Testis (tissue), 5 donors: Measurements from ENCODE around the gene PTGDR2. TPM values are rescaled to one million over a fixed set of nuclear protein-coding genes. Genes with fewer than 3 reads are reported as not detected.

ENCODE experiments used
- DNase-seq: peaks from one replicate; pipeline ENCODE4 v3.0.0-alpha.2; 2019
- H3K27ac ChIP-seq, 2 donors: fragments of 200-600 bp; sonication (generic); one replicate each; pipeline ENCODE4 v1.5.1; 2019
- H3K27me3 ChIP-seq: fragments of 200-600 bp; sonication (generic); one replicate; pipeline ENCODE4 v1.5.1; 2019
- H3K36me3 ChIP-seq: fragments of 200-600 bp; sonication (generic); one replicate; pipeline ENCODE4 v1.5.1; 2017; ENCODE audit warnings: low read depth; ENCODE audit errors: missing control alignments
- H3K4me1 ChIP-seq: fragments of 200-600 bp; sonication (generic); one replicate; pipeline ENCODE4 v1.5.1; 2019
- H3K4me3 ChIP-seq, 2 donors: fragments of 200-600 bp; sonication (generic); one replicate each; pipeline ENCODE4 v1.5.1; 2017 to 2019
- H3K9me3 ChIP-seq: fragments of 200-600 bp; sonication (generic); one replicate; pipeline ENCODE4 v1.5.1; 2017
- CTCF ChIP-seq, 3 experiments: fragments of 450-650 bp in 2 of 3; fragments of 200-600 bp in 1 of 3; sonication (generic) in 1 of 3; IDR thresholded peaks; one replicate each; pipeline ENCODE4 v1.5.1; 2016 to 2019; ENCODE audit warnings: antibody characterized with exemption in 3 of 3, mild to moderate bottlenecking in 2 of 3, moderate library complexity in 1 of 3
- POLR2A ChIP-seq: fragments of 450-650 bp; IDR thresholded peaks from one replicate; pipeline ENCODE4 v1.6.1; 2017; ENCODE audit warnings: antibody characterized with exemption, mild to moderate bottlenecking, moderate library complexity
- WGBS, 2 donors: methylation state at CpG; one replicate each; pipeline ENCODE4 v1.1.5; 2018; 5-methylcytosine and 5-hydroxymethylcytosine counted together
- intact Hi-C: fragments of 100-400 bp; cut with DNase I; formaldehyde crosslinking; loops from one replicate; pipeline ENCODE4 v1.15.1; 2023; ENCODE audit warnings: low total_unique reads
- long read RNA-seq, 2 donors: transcript quantifications; one replicate each; lab custom pipeline, GENCODE V29; 2026
- polyA plus RNA-seq: library from polyadenylated mRNA; stranded (reverse); fragments of 350-450 nt; fragmentation: Illumina TruSeq; extraction: RNeasy Lipid Tissue Mini Kit (QIAGEN cat#74804); gene quantifications from one replicate; pipeline ENCODE4 v1.2.3, GENCODE V29; 2014; ENCODE audit warnings: low read depth, low replicate concordance; ENCODE audit not compliant: insufficient read depth
- total RNA-seq, 2 donors: library from RNA; depleted of rRNA; stranded (reverse); fragments of >200 nt; gene quantifications; one replicate each; pipeline ENCODE4 v1.2.3, GENCODE V29; 2016

PTGDR2 gene
- 1 to 10 TPM in 1 of 2 donors, under 1 TPM in 1; 0.81 to 1.5 TPM for total RNA-seq
- polyA plus RNA-seq = 0.28 TPM
- long read RNA-seq, donor 1 = 0 reads
- long read RNA-seq, donor 2 = 0 reads

DNA sequence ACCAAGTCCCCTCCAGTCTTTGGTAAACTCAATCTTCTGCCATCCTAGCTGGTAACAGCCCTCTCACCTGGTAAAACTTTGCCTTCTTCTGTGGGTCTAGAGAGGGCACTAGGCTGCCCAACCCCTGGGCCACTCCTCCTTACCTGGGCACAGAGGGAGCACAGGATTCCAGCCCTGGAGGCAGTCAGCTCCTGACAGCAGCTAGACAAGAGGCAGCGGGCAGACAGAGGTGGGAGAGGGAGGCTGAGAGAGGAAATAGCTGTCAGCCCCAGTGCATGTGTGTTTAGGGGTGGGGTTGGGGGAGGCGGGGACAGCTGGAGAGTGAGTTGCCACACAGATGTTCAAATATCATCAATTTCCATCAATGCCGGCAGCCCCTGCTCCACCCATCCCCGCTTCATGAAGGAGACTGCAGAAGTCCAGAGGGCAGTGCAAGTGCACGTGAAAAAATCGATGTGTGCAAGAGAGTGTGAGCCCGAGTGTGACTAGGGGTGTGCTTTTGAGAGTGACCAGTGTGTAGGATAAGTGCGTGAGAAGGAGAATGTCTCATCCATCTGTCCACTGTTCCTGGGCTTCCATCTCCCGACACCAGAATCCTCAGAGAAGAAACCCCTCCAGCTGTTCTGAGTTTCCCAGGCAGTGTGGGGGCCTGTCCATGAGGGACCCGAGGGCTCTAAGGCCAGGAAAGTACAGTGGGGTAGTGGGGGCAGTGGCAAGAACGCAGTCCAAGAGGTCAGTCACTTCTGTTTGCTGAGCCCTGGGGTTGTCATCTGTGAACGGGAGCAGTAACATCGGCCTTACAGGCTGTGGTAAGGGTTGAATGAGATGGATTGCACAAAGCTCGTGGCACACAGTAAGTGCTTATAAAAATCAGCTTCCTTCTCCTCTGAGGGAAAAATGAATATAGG lies at the start of gene PTGDR2:
TSS of gene PTGDR2 (minus strand) at position 225 of the 908 bp plus-strand sequence. CDS start 2,228 bp downstream, outside the sequence.
- H3K4me3 ChIP-seq = no peak within 1 kb of the TSS
- no peak for TF ChIP-seq CTCF (IDR thresholded peaks at IDR 0.05)
- TF ChIP-seq POLR2A = no peak
- no peaks in the 10 kb centered on the region for H3K4me1 ChIP-seq
- no peak within 1 kb of the TSS for H3K27ac ChIP-seq
- H3K27me3 ChIP-seq = no peaks in the 10 kb centered on the region
- intact Hi-C loops = no loop called here
- no peak for DNase-seq
- WGBS, 2 donors = 76 to 84% methylated on average over 14 of the region's 14 CpGs
- no peaks in the 10 kb centered on the region for H3K9me3 ChIP-seq
- H3K36me3 ChIP-seq = no peaks in the 10 kb centered on the region

DNA sequence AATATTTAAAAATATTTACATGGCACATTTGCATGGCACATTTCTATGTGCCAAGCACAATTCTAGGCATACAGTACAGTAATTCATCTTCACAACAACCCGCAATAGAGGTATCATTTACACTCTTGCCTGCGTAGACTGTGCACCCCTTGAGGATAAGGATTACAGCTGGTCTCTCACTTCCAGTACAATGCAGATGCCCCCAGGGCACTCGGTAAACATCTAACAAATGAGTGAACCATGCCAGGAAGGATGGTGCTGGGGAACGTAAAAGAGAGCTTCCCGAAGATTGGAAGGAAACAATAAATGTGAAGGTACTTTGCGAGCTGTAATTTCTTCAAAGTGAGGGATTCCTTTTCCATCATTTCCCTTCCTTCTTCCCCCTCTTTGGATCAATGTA lies 49.3 kb upstream of the PTGDR2 start:
- intact Hi-C loops = no loop called here
- H3K27ac ChIP-seq = no peak overlapping the region

DNA sequence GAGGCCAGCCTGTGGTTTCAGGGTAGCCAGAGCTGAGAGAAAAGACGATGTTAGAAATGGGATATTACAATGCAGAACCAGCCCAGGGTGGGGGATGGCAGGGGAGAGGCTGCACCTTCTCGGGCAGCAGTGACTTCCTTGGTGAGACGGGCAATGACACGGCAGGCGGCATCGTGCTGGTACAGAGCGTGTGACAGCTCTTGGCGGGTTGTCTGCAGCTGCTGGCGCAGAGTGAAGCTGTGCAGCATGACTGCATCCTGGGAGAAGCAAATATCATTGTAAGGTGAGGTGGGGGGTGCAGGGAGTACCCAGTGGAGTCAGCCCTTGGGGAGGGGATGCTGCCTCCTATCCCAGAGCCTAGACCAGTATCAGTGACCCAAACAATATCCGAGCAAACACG lies 46.9 kb upstream of the PTGDR2 start:
- 90 to 96% methylated on average over 9 to 11 of the region's 11 CpGs for WGBS, 2 donors
- peaks cover 13% of the 10 kb centered on the region for H3K4me1 ChIP-seq
- H3K27ac ChIP-seq = no peak overlapping the region
- no peak for TF ChIP-seq CTCF (IDR thresholded peaks at IDR 0.05)
- no peak for TF ChIP-seq POLR2A
- H3K36me3 ChIP-seq = no peaks in the 10 kb centered on the region
- intact Hi-C loops = no loop called here
- no peaks in the 10 kb centered on the region for H3K9me3 ChIP-seq
- no peak for DNase-seq
- H3K27me3 ChIP-seq = no peaks in the 10 kb centered on the region
- no peak overlapping the region for H3K4me3 ChIP-seq

More for the DNA sequence above, 49.3 kb upstream of the PTGDR2 start:
- no peak for TF ChIP-seq CTCF (IDR thresholded peaks at IDR 0.05)
- no peak for TF ChIP-seq POLR2A
- H3K9me3 ChIP-seq = no peaks in the 10 kb centered on the region
- no peak for DNase-seq
- H3K36me3 ChIP-seq = no peaks in the 10 kb centered on the region
- H3K4me1 ChIP-seq = peaks cover 13% of the 10 kb centered on the region
- H3K4me3 ChIP-seq = peak overlapping the region; percentile 96 to 99
- WGBS, 2 donors = 34 to 39% methylated on average over 6 of the region's 6 CpGs
- no peaks in the 10 kb centered on the region for H3K27me3 ChIP-seq

GRCh38 chr11:60900673-60901404 lies 45.1 kb upstream of the PTGDR2 start:
- Histone ChIP-seq H3K9me3 (no peaks in the 10 kb centered on the region), H3K27me3 (no peaks in the 10 kb centered on the region), H3K27ac (no peak overlapping the region), H3K4me3 (no peak overlapping the region), H3K36me3 (no peaks in the 10 kb centered on the region), H3K4me1 (peaks cover 13% of the 10 kb centered on the region)
- peak; percentile 80 for DNase-seq
- intact Hi-C loops = no loop called here
- WGBS, 2 donors = 61 to 77% methylated on average over 6 to 13 of the region's 13 CpGs
- TF ChIP-seq CTCF (IDR thresholded peaks at IDR 0.05) = no peak
- no peak for TF ChIP-seq POLR2A
